HG03135 (cell line): ENCODE results near the gene DFFA.
"Not testable (repeated sequence)": the region's sequence is repeated elsewhere in the genome, so short reads cannot be mapped to it uniquely, and the experiment has no call there.

Source experiments
- ATAC-seq: cut with Tn5 transposase; IDR thresholded peaks from one replicate; pipeline ENCODE4 v1.9.1; 2021; ENCODE audit warnings: mild to moderate bottlenecking, moderate library complexity; ENCODE audit not compliant: unreplicated experiment

The DFFA gene

GRCh38 chr1:10506046-10506676, 33.8 kb upstream of the DFFA start:
- ATAC-seq: not testable (repeated sequence)

DNA sequence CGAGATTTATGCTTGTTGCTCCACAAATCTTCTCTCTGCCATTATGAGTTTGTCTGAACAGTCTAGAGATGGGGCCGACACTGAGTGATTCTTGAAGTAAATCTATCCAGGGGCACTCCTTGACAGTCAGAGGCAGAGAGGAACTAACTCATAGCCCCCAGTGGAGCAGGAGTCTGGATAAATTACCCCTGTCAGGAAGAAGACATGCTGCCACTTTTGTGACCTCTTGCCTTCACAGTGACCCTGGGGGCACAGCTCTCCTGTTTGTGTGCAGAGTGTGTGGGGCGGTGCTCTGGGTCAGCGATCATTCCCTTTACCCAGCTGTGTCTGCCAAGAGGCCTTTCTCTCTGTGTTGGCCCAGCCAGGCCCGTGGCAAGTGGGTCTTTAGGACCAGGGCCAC, 31.9 kb upstream of the DFFA start:
- no peak for ATAC-seq

DNA sequence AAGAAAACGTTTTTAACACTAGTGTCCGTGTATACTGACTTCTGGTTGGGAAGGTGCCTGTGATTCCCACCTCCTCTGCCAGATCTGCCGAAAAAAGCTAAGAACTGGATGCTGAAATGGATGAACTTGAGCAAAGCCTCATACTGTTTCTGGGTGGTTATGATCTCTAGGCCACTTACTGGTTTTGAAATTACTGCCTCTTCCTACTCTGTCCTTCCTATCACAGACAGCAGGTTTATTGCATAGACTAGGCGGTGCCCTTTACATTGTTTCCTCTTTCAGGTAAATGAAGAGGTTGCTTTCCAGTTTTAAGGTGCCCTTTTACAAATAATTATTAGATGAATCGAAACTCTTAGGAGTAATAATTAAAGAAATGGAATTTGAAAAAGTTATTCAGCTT, 29.9 kb upstream of the DFFA start:
- ATAC-seq: no peak

- ATAC-seq: no peak
Measured at GRCh38 chr1:10498231-10498630, 25.9 kb upstream of the DFFA start.

DNA sequence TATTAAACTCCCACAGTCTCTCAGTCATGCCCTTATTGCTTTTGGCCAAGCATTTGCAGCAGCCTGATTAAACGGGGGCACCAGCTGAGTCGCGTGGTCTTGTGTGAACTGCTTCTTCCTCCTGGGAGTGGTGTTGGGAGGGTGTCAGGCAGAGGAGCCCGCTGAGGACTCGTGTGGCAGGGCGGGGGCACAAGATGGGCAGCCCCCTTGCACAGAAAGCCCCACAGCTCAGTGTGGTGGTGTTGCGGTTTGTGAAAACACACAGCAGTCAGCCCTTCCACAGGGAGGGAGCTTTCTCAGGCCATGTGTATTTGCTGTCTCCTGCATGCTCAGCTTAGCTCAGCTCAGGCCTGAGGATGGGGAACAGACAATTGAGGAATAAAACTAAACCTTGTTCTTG, 24.8 kb upstream of the DFFA start:
- no peak for ATAC-seq

- ATAC-seq: no peak
Measured at GRCh38 chr1:10495952-10496351, 23.6 kb upstream of the DFFA start.

DNA sequence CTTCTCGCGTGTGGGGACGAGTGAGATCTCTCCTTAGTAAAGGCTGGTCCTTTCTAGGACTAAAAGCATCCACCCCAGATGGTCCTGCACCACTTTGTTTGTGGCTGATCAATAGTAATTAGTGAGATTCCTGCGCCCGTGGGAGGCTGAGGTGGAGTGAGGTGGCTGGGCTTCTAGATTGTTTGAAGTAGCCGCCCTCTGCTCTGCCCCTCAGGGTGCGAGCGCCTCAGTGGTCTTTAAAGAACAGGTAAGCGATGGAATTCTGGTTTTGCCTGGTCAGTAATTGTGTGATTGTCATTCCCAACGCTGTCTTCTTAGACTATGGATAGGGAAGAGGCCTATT, 23.1 kb upstream of the DFFA start:
- peak; percentile 9 for ATAC-seq

DNA sequence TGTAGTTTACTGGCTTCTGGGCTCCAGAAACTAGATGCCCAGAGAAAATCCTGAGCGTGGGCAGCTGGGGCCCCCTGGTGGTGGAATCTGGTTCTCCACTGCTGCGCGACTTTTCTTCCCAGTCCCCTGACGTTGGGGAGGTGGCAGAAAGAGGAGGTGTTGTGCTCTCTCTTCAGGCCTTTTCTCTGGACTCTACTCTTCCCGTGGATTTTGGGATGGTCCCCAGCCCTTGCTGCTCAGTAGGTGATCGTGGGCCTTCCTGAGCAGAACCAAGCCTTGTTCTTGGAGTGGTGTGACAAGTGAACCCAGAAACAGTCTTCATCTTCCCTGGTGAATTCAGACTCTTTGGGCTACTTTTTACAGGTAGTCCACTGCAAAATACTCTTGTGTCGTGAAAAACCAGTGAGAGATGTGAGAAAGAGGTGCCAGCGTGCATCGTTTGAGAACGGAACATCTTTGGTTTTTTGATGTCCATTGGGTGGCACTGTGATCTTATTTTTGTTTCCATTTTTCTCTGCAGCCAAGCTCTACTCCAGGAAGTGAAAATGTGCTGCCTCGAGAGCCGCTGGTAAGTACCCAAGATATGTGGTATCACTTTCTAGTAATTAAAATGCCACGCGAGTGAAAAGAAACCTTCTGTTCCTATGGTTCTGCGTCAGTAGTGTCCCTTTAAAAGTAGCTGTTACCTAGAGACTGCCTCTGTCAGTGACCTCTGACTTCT, 22.6 kb upstream of the DFFA start:
- ATAC-seq: peak; percentile 68

GRCh38 chr1:10494418-10494753, 22.1 kb upstream of the DFFA start:
- ATAC-seq: no peak

DNA sequence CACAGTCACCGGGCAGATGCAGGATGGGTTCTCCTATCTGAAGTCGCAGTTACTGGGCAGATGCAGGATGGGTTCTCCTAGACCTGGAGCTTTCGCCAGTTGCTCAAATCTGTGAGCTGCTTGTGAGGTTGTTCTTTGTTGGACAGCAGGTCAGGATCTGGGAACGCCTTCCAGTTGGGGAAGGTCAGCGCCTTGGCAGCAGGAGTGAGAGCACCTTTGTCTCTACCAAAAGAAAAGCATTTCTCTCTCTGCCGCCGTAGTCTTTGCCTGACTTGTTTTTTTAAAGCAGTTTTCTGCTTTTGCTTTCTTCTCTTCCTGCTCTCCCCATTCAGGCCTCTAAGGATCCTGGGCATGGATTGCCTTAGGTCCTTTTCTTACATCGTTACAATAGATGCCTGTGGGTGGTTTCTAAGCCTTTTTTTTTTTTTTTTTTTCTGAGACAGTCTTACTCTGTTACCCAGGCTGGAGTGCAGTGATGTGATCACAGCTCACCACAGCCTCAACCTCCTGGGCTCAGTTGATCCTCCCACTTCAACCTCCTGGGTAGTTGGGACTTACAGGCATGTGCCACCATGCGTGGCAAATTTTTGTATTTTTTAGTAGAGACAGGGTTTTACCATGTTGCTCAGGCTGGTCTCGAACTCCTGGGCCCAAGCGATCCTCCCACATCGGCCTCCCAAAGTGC, 18.1 kb upstream of the DFFA start:
- ATAC-seq: no peak

DNA sequence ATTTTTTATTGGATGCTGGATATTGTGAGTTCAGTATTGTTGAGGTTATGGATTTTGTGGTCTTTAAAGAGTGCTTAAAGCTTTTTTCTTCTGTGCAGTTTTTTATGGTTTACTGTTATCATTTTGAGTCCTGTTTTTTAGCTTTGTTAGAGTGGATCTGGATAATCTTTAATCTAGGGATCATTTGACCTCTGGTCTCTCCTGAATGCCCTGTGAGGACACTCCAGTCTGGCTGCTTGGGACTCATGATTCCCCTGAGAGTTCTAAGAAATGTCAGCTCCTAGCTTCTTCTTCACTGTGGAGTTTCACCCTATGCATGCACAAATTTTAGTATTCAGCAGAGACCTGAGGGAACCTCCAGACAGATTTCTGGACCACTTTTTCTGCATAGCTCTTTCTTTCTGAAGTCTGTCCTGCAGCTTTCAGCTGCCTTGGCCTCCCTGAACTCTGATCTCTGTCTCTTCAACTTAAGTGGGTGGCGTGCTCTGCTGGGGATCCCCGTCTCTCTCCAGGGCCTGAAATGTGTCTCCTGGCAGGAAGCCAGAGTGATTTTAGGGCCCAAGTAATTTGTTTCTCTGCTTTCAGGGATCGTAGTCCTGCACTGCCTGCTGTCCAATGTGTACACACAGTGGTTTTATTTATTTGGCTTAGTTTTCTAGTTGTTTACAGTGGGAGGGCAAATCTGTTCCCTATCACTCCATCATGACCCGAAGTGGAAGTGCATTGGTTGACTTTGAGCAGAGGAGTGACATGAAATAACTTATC, 17.1 kb upstream of the DFFA start:
- no peak for ATAC-seq

DNA sequence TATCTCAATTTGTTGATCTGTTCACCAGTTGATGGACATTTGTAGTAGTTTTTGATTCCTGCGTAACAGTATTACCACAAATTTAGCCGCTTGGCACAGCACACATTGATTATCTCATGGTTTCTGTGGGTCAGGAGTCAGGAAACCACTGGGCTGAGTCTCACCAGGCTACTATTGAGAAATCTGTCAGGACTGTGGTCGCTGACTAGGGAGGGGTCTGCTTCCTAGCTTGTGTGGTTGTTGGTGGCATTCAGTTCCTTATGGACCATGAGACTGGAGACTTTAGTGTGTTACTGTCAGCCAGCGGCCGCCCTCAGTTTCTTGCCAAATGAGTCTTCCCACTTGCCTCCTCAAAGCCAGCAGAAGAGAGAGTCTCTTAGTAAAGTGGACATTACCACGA, 12.2 kb upstream of the DFFA start:
- ATAC-seq: no peak

GRCh38 chr1:10480614-10481013, 8.3 kb upstream of the DFFA start:
- no peak for ATAC-seq

GRCh38 chr1:10479296-10479695, 7.0 kb upstream of the DFFA start:
- ATAC-seq: no peak

DNA sequence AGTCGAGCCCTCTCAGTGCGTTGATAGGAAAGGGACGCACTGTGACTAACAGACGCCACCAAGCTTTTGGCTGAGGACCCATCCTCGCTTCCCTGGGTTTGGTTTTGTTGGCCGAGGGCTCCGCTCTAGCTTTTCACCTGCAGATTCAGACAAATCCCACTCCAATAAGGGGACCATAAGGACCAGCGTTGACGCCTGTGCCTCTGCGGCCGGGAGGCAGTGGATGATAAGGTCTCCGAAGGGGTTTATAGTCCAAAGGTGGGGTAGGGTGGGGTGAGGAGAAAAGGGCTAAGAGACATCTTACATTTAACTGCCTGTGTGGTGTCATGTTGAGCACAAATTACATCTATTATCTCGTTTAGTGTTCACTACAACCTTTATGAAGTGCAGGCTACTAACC, 3.2 kb upstream of the DFFA start:
- no peak for ATAC-seq

GRCh38 chr1:10474613-10475507, 2.5 kb upstream of the DFFA start, which contains the start of gene PEX14:
PEX14 (plus strand) TSS chr1:10474950; CDS start chr1:10474967, 17 bp downstream.
- ATAC-seq: peak; percentile 56

DNA sequence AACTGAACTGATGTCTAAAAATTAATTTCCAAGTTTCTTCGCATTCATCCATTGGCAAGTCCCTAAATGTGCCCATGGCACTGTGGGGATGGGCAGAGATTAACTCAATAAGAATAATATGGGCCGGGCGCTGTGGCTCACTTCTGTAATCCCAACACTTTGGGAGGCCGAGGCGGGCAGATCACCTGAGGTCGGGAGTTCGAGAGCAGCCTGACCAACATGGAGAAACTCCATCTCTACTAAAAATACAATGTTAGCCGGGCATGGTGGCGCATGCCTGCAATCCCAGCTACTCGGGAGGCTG, 1.9 kb upstream of the DFFA start:
- not testable (repeated sequence) for ATAC-seq

GRCh38 chr1:10473145-10473765, 926 bp upstream of the DFFA start:
- no peak for ATAC-seq

- ATAC-seq: peak; percentile 5
Measured at GRCh38 chr1:10471411-10472219, 714 bp downstream of the DFFA start.

DNA sequence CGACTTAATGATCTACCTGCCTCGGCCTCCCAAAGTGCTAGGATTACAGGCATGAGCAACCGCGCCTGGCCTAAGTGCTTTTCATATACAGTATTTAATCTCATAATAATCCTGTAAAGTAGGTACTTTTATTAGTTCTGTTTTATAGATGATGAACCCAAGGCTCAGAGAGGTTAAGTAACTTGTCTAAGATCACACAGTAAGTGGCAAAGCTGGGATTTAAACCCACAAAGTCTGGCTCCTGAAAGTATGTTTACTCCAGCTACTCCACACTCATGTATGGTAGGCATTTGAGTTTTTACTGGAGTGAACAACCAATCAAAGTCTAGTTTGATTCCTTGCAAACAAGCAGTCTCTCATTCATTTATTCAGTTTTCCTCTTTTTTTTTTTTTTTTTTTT, 2.3 kb downstream of the DFFA start:
- no peak for ATAC-seq
